ENCODE measurements around the gene TCF7L2.

TCF7L2 gene

GRCh38 chr10:113158183-113158582 is 208.1 kb downstream of the TCF7L2 start:
- DNase-seq = no peak

GRCh38 chr10:113159563-113159962 is 209.5 kb downstream of the TCF7L2 start:
- DNase-seq = no peak

GRCh38 chr10:113160641-113161040 is 210.6 kb downstream of the TCF7L2 start:
- DNase-seq = no peak

GRCh38 chr10:113161066-113161465 is 211.0 kb downstream of the TCF7L2 start:
- DNase-seq = no peak

GRCh38 chr10:113162960-113163359 is 212.9 kb downstream of the TCF7L2 start:
- no peak for DNase-seq

- DNase-seq = no peak
These were observed 215.6 kb downstream of the TCF7L2 start for GRCh38 chr10:113165673-113166072.

GRCh38 chr10:113167702-113168101 is 217.7 kb downstream of the TCF7L2 start:
- DNase-seq = no peak

GRCh38 chr10:113168584-113168983 is 218.5 kb downstream of the TCF7L2 start:
- DNase-seq = no peak

- DNase-seq = no peak
These were observed 219.1 kb downstream of the TCF7L2 start for GRCh38 chr10:113169111-113169510.

- no peak for DNase-seq
These were observed 219.9 kb downstream of the TCF7L2 start for GRCh38 chr10:113169853-113170460.

GRCh38 chr10:113171662-113172061 is 221.6 kb downstream of the TCF7L2 start:
- DNase-seq = no peak

GRCh38 chr10:113175176-113175575 is 225.1 kb downstream of the TCF7L2 start:
- no peak for DNase-seq

GRCh38 chr10:113175756-113176651 is 226.0 kb downstream of the TCF7L2 start:
- no peak for DNase-seq

GRCh38 chr10:113176652-113177155 is 226.7 kb downstream of the TCF7L2 start:
- no peak for DNase-seq

GRCh38 chr10:113177156-113177935 is 227.3 kb downstream of the TCF7L2 start:
- DNase-seq = no peak

GRCh38 chr10:113177936-113178335 is 227.9 kb downstream of the TCF7L2 start:
- no peak for DNase-seq

GRCh38 chr10:113178771-113179170 is 228.7 kb downstream of the TCF7L2 start:
- no peak for DNase-seq

- no peak for DNase-seq
These were observed 229.2 kb downstream of the TCF7L2 start for GRCh38 chr10:113179265-113179664.

- DNase-seq = no peak
These were observed 229.9 kb downstream of the TCF7L2 start for GRCh38 chr10:113179966-113180365.

- DNase-seq = no peak
These were observed 230.5 kb downstream of the TCF7L2 start for GRCh38 chr10:113180401-113181154.

GRCh38 chr10:113182154-113182553 is 232.1 kb downstream of the TCF7L2 start:
- DNase-seq = no peak

GRCh38 chr10:113183573-113183972 is 233.5 kb downstream of the TCF7L2 start:
- no peak for DNase-seq
